Natural killer cell (primary cell): ENCODE data around the gene OARD1. TPM values are rescaled to one million over a fixed set of nuclear protein-coding genes. Genes with fewer than 3 reads are reported as not detected.

ENCODE experiments used
- ATAC-seq, 3 donors: fragments of 150-1000 bp in 2 of 3; fragments of 200-7000 bp in 1 of 3; cut with Tn5 transposase; 1 replicate in 1 of 3; 2 replicates in 2 of 3; pipeline ENCODE4 v1.10.0; 2021; ENCODE audit warnings: mild to moderate bottlenecking in 2 of 3, moderate library complexity in 2 of 3
- DNase-seq, 2 donors: peaks; one replicate each; pipeline versions ENCODE4 v3.0.0 to v3.0.0-alpha.2; 2013 to 2021; ENCODE audit warnings: mixed read lengths in 1 of 2
- H3K27ac ChIP-seq: one replicate; pipeline ENCODE4 v1.5.1; 2013; ENCODE audit warnings: mild to moderate bottlenecking, low read length
- H3K27me3 ChIP-seq: one replicate; pipeline ENCODE4 v1.6.1; 2013; ENCODE audit warnings: low read length; ENCODE audit not compliant: control insufficient read depth, insufficient read depth
- H3K36me3 ChIP-seq: one replicate; pipeline ENCODE4 v1.6.1; 2013; ENCODE audit warnings: low read length; ENCODE audit not compliant: control insufficient read depth, insufficient read depth
- H3K4me1 ChIP-seq: one replicate; pipeline ENCODE4 v1.6.1; 2013; ENCODE audit warnings: low read length; ENCODE audit not compliant: control insufficient read depth, insufficient read depth
- H3K4me3 ChIP-seq: one replicate; pipeline ENCODE4 v1.5.1; 2013; ENCODE audit warnings: low read length
- H3K9me3 ChIP-seq: one replicate; pipeline ENCODE4 v1.6.1; 2013; ENCODE audit warnings: low read length; ENCODE audit not compliant: control insufficient read depth, insufficient read depth
- H3K27ac Mint-ChIP-seq, 2 donors: one replicate each; pipeline ENCODE4 v1.8.0; 2022; ENCODE audit warnings: mild to moderate bottlenecking in 2 of 2, mixed read lengths in 2 of 2, moderate library complexity in 1 of 2
- H3K27me3 Mint-ChIP-seq, 2 donors: one replicate each; pipeline ENCODE4 v1.8.0; 2022; ENCODE audit warnings: low read depth in 2 of 2, mixed read lengths in 2 of 2
- H3K36me3 Mint-ChIP-seq: one replicate; pipeline ENCODE4 v1.8.0; 2022; ENCODE audit warnings: mixed read lengths
- H3K4me1 Mint-ChIP-seq, 2 donors: one replicate each; pipeline ENCODE4 v1.8.0; 2022; ENCODE audit warnings: mixed read lengths in 2 of 2
- H3K4me3 Mint-ChIP-seq: one replicate; pipeline ENCODE4 v1.8.0; 2022; ENCODE audit warnings: mild to moderate bottlenecking, moderate library complexity, mixed read lengths
- H3K9me3 Mint-ChIP-seq, 2 donors: one replicate each; pipeline ENCODE4 v1.8.0; 2022; ENCODE audit warnings: mixed read lengths in 2 of 2
- WGBS: methylation state at CpG from one replicate; pipeline ENCODE4 v1.1.7; 2013; ENCODE audit warnings: missing lambda C conversion rate; ENCODE audit not compliant: insufficient coverage; 5-methylcytosine and 5-hydroxymethylcytosine counted together
- intact Hi-C: fragments of 100-400 bp; cut with micrococcal nuclease; formaldehyde crosslinking; loops from one replicate; pipeline ENCODE4 v1.14.2; 2022
- total RNA-seq, 4 donors: library from RNA; stranded (reverse); fragments of 120-200 nt in 1 of 4; gene quantifications; one replicate each; pipeline versions ENCODE4 v1.2.3 to v1.2.4, GENCODE V29; 2013 to 2022
- TF ChIP-seq, protein P1 (sequence below): fragments of 200-600 bp; IDR thresholded peaks from one replicate; pipeline ENCODE4 v1.8.0; 2022; ENCODE audit warnings: antibody characterized with exemption

Gene OARD1
- total RNA-seq, 3 donors from 2014 or later (not counting 1 experiment from before 2014, with no cell fraction given): 30.8 to 36.7 (median 35.5) TPM

DNA sequence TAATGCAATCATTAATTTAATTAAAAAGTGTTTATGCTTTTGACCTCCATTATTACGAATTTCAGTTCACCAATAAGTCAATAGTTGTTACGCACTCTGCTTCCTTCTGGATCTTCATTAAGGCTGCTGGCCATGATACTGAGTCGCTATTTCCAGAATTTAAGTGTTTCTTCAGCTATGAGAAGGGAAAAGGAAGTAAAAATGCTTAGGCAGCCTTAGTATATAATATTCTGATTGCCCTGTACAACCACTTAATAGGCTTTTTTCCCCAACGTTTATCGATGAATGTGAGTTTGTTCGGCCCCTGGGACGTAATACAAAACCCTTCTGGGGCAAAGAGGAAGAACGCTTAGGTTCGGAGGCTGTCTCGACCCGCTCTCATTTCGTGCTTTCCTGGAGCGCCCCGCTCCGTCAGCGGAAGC, 644 bp downstream of the OARD1 start:
- Mint-ChIP-seq H3K9me3 (no peaks in the 10 kb centered on the region), H3K4me3 (peak overlapping the region; percentile 92), H3K36me3 (peaks cover 7% of the 10 kb centered on the region), H3K27ac (peak overlapping the region; percentile 94 to 98), H3K4me1 (peaks cover 52 to 57% of the 10 kb centered on the region in 2 donors), H3K27me3 (no peaks in the 10 kb centered on the region)
- peak overlapping the region; percentile 99 for H3K27ac ChIP-seq
- H3K4me1 ChIP-seq: peaks cover 9% of the 10 kb centered on the region
- no peak for ATAC-seq
- H3K27me3 ChIP-seq: no peaks in the 10 kb centered on the region
- H3K4me3 ChIP-seq: peak overlapping the region; percentile 99
- TF ChIP-seq, protein P1, sequence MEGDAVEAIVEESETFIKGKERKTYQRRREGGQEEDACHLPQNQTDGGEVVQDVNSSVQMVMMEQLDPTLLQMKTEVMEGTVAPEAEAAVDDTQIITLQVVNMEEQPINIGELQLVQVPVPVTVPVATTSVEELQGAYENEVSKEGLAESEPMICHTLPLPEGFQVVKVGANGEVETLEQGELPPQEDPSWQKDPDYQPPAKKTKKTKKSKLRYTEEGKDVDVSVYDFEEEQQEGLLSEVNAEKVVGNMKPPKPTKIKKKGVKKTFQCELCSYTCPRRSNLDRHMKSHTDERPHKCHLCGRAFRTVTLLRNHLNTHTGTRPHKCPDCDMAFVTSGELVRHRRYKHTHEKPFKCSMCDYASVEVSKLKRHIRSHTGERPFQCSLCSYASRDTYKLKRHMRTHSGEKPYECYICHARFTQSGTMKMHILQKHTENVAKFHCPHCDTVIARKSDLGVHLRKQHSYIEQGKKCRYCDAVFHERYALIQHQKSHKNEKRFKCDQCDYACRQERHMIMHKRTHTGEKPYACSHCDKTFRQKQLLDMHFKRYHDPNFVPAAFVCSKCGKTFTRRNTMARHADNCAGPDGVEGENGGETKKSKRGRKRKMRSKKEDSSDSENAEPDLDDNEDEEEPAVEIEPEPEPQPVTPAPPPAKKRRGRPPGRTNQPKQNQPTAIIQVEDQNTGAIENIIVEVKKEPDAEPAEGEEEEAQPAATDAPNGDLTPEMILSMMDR: no peak
- DNase-seq: no peak
- H3K9me3 ChIP-seq: no peaks in the 10 kb centered on the region
- peaks cover 24% of the 10 kb centered on the region for H3K36me3 ChIP-seq
- intact Hi-C loops: loop anchor here (5.0 kb wide), 1 partner anchor 261 kb away; no protein-coding TSS in a partner anchor
- under 1% methylated on average over 16 of the region's 16 CpGs for WGBS

DNA sequence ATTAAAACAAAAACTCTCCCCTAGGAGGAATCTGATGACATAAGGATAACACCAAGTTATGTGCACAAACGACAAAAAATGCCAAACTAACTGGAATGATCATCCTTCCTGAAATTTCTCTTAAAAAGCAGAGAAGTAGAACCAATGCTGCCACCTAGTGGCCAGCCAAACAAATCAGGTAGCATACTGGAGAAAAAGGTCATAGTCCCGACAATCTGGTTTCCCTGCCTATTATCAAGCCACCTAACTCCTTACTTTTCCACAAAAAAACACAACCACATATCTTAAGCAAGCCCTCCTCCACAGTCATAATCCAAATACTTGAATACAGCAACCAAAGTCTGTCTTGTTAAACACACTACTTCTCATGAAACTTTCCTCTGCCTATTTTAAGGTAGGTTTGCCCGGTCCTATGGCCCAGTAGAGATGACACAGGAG, 5.3 kb downstream of the OARD1 start:
- Histone ChIP-seq H3K4me3 (no peak overlapping the region), H3K36me3 (peaks cover 54% of the 10 kb centered on the region), H3K9me3 (no peaks in the 10 kb centered on the region), H3K27me3 (no peaks in the 10 kb centered on the region), H3K4me1 (peaks cover 5% of the 10 kb centered on the region), H3K27ac (no peak overlapping the region)
- DNase-seq: peak; percentile 59 to 88
- WGBS: 36% methylated on average over 3 of the region's 3 CpGs
- intact Hi-C loops: loop anchor here (1.0 to 5.0 kb wide), 2 partner anchors 40 to 61 kb away; no protein-coding TSS in a partner anchor
- Mint-ChIP-seq H3K36me3 (peaks cover 8% of the 10 kb centered on the region), H3K4me3 (no peak overlapping the region), H3K9me3 (no peaks in the 10 kb centered on the region), H3K27me3 (no peaks in the 10 kb centered on the region), H3K27ac (peak overlapping the region; percentile 10 to 64), H3K4me1 (peaks cover 24 to 27% of the 10 kb centered on the region in 2 donors)
- TF ChIP-seq, protein P1: peak; percentile 97
- peak in 1 of 3 donors; percentile 18 for ATAC-seq

DNA sequence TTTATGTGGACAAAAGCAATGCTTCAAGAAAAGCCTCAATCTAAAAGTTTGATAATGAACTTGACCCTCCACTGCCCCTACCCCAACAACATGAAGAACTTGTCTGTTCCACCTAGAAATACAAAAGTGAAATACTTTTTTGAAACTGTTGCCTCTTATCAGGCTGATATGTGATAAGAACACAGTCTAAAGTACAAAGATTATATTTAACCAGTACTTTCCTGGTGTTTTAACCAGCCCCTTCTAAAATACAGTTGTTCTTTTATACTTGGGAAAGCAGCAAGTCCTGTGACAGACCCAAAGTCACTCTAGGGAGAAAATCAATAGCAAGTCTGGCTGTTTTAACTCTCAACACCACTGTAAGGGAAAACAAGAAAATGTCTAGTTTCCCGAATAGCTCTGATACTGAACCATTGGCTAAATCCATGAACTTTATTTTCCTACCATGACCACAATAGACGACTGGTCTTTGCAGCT, 6.6 kb downstream of the OARD1 start:
- no peak overlapping the region for H3K4me3 ChIP-seq
- DNase-seq (no peak), ATAC-seq (no peak)
- Mint-ChIP-seq H3K36me3 (peaks cover 8% of the 10 kb centered on the region), H3K27me3 (no peaks in the 10 kb centered on the region), H3K9me3 (no peaks in the 10 kb centered on the region), H3K27ac (no peak overlapping the region), H3K4me3 (no peak overlapping the region), H3K4me1 (peaks cover 12 to 16% of the 10 kb centered on the region in 2 donors)
- TF ChIP-seq, protein P1: no peak
- no peaks in the 10 kb centered on the region for H3K27me3 ChIP-seq
- no peak overlapping the region for H3K27ac ChIP-seq
- intact Hi-C loops: loop anchor here (5.0 kb wide), 1 partner anchor 38 kb away; no protein-coding TSS in a partner anchor
- WGBS: 100% methylated on average over 2 of the region's 2 CpGs
- no peaks in the 10 kb centered on the region for H3K4me1 ChIP-seq
- H3K9me3 ChIP-seq: no peaks in the 10 kb centered on the region
- peaks cover 60% of the 10 kb centered on the region for H3K36me3 ChIP-seq

DNA sequence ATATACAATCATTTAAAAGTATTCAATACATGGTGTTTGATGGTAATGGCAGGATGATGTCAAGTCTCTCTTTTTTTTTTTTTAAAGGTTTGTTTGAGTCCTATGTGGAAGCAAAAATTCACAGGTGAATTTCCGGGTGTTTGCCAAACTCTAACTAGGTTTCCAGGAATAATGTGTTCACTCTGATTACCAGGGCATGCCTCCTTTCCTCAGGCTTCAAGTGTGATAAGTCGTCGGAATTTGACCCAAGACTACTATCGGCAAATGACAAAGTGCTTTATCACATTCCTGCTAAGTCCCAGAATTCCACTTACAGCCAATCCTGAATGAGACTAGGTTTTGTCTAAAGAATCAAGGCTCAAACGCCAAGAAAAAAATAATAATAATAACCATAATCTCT, 7.3 kb downstream of the OARD1 start:
- 95% methylated on average over 4 of the region's 5 CpGs for WGBS
- no peak for ATAC-seq
- Mint-ChIP-seq H3K27me3 (no peaks in the 10 kb centered on the region), H3K4me1 (peaks cover 8 to 12% of the 10 kb centered on the region in 2 donors), H3K9me3 (no peaks in the 10 kb centered on the region), H3K27ac (no peak overlapping the region), H3K36me3 (peaks cover 8% of the 10 kb centered on the region), H3K4me3 (no peak overlapping the region)
- TF ChIP-seq, protein P1: no peak
- intact Hi-C loops: loop anchor here (5.0 kb wide), 1 partner anchor 38 kb away; no protein-coding TSS in a partner anchor
- no peak overlapping the region for H3K27ac ChIP-seq
- H3K4me1 ChIP-seq: no peaks in the 10 kb centered on the region
- H3K36me3 ChIP-seq: peaks cover 58% of the 10 kb centered on the region
- DNase-seq: no peak
- no peaks in the 10 kb centered on the region for H3K27me3 ChIP-seq
- no peaks in the 10 kb centered on the region for H3K9me3 ChIP-seq
- no peak overlapping the region for H3K4me3 ChIP-seq
